Uterus (tissue), 2 donors: ENCODE results near the gene NME5.

ENCODE experiments used
- POLR2A ChIP-seq, 2 donors: fragments of 450-650 bp; IDR thresholded peaks; one replicate each; pipeline ENCODE4 v1.6.1; 2016; ENCODE audit warnings: antibody characterized with exemption in 2 of 2, mild to moderate bottlenecking in 1 of 2, moderate library complexity in 1 of 2
- TF ChIP-seq, protein P1 (sequence below), 4 experiments: fragments of 200-600 bp in 2 of 4; fragments of 450-650 bp in 2 of 4; sonication (generic) in 2 of 4; IDR thresholded peaks; one replicate each; pipeline ENCODE4 v1.5.1; 2016 to 2019; ENCODE audit warnings: antibody characterized with exemption in 4 of 4, mild to moderate bottlenecking in 2 of 4, moderate library complexity in 1 of 4

DNA sequence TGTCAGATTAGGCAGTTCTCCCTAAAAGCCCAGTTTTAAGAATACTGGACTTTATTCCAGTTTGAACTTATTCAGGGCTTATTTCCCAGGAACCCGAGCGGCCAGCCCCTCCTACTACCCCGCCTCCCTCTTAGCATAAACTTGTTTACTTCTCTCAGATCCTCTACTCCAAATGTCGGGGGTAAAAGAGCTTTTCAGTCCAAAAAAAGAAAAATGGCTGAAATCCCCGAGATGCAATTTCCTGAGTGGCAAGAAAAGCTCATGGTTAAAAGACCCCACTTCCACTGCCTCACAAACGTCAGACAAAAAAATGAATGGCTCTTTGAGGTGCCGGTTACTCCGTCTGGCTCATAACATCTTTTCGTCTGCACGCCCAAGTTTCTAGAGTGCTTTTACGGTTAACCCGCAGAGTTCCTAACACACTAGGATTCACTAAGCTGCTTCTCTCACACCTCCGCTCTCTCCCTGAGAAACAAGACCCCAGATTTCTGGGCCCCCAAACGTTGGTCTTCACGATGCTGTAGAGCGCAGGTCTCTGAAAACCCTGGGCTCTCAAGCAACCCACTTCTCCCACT lies 38.8 kb upstream of the NME5 start:
- TF ChIP-seq POLR2A (IDR thresholded peaks at IDR 0.05): no peak
- TF ChIP-seq, protein P1, sequence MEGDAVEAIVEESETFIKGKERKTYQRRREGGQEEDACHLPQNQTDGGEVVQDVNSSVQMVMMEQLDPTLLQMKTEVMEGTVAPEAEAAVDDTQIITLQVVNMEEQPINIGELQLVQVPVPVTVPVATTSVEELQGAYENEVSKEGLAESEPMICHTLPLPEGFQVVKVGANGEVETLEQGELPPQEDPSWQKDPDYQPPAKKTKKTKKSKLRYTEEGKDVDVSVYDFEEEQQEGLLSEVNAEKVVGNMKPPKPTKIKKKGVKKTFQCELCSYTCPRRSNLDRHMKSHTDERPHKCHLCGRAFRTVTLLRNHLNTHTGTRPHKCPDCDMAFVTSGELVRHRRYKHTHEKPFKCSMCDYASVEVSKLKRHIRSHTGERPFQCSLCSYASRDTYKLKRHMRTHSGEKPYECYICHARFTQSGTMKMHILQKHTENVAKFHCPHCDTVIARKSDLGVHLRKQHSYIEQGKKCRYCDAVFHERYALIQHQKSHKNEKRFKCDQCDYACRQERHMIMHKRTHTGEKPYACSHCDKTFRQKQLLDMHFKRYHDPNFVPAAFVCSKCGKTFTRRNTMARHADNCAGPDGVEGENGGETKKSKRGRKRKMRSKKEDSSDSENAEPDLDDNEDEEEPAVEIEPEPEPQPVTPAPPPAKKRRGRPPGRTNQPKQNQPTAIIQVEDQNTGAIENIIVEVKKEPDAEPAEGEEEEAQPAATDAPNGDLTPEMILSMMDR (IDR thresholded peaks at IDR 0.05): no peak
